T1000 (cell line): ENCODE data around the gene VSNL1.
A peak's percentile ranks its signal among the peaks of the same experiment; 100 is the strongest.

Experiments used
- DNase-seq: peaks from one replicate; lab custom pipeline; 2025; ENCODE audit warnings: mixed read lengths; lab: John Stamatoyannopoulos, UW

VSNL1 gene

DNA sequence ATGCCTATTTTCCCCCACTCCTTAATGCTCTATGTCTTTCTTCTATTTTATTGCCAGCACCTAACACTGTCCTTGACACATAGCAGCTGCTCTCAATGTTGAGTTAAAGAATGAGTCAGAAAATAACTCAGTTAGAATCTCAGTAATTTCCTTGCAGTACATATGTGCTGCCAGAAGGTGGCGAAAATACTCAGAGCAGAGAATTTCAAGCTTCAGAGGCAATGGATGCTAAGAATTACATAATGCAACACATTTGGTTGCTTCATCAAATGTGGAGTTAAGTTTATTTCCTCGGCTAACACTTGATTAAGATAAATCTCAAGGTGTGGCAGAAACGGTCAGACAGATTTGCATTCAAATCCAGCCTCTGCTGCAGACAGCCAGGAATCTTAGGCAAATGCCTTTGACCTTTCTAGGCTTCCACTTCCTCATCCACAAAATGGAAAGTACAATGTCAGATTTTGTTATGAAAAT is 105.6 kb downstream of the VSNL1 start:
- peak; percentile 26 for DNase-seq

DNA sequence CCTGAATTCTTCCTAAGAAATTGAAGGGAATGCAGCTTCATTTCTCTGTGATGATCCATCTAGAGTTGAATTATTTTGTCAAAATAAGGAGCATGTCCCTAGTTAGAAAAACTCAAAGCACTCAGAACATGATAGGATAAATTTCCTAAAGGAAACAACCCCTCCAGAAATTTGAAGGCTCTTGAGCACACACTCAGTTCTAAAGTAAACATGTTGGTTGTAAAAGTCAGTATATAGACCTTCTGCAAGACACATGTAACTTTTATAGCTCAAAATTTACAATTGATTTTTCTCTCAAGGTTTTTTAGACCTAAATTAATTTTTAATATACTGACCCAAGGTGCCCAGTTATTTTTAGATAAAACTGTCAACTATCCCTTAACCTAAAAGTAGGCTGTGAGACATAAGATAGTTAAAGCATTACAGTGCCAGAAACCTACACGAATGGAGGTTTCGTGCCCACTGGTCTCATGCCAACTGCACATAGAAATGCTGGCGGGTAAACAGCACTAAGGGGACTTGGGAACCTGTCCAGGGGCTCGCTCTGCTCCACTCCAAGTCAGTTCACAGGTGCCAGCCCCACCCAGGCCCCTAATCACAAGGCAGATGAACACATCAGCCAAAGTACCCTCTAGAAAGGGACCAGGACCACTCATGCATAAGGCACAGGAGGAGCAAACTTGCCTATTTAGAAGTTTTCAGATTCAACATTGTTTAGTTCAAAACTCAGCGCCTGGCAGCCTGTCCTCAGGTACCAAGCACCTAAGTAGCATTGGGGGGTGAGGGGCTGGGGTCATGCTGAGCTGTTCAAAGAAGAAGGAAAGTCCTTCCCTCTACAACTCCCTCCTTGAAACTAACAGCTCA is 106.6 kb downstream of the VSNL1 start:
- no peak for DNase-seq

DNA sequence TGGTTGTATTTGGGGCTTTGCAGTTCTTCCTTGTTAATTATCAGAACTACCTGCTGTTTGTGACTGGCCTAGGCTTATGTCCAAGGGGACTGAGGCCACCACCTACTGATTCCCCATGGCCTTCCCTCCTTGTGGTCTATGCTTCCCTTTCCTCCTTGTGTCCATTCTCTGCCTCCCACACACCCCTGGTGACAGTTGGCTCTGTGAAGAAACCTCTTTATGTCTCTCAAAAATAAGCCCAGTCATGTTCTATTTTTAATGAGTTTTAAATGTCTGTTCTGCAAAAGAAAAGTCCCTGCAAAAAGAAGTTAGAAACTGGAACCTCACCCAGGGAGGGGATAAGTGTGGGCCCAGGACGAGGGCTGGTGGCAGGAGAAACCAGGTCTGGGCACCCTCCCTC is 108.1 kb downstream of the VSNL1 start:
- DNase-seq, result no peak

DNA sequence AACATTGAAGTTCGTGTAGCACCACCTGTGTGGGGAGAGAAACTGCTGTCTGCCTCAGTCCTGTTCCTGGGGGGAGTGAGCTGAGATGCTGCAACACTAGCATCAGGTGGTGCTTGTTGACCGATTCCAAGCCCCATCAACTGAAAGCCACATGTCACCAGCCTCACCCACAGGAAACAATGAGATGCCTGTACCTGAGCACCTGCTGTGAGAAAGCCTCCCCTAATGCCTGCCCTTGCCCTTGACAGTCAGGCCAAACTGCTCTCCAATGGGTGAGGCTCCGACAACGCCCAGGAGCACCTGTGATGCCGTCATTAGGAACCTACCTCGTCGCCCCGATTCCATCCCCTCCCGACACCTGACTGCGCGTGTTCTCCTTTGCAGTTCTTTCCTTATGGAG is 108.5 kb downstream of the VSNL1 start:
- DNase-seq, result no peak

DNA sequence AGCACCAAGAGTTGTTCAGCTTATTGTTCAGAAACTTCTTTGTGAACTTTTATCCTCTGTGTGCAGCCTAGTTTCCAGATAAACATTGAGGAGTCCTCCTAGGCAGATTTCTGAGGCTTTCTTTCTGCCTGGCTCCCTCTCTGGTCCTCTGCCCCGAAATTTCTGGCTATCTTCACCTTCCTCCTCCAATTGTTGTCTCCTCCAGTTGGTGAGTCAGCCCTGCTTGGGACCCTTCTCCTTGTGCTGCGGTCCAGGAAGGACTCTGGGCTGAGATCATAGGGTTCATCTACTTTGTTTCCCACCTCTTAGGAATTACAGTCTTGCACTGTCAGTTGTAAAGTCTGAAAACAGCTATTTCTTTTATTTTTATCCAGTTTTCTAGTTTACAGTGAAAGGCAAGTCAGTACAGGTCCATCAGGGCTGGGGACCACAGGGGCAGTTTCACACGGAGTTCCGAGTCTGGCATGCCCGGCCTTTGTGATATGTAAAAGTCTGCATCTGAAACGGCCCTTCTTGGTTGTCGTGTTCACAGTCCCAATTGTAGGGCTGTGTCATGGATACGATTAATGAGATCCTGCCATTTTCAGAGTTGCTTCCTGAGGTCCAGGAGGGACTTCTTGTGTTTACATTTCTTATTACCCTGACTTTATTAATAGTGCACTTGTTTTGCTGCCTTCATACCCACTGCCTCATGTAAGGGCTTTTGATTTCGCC is 112.3 kb downstream of the VSNL1 start:
- DNase-seq, result no peak

DNA sequence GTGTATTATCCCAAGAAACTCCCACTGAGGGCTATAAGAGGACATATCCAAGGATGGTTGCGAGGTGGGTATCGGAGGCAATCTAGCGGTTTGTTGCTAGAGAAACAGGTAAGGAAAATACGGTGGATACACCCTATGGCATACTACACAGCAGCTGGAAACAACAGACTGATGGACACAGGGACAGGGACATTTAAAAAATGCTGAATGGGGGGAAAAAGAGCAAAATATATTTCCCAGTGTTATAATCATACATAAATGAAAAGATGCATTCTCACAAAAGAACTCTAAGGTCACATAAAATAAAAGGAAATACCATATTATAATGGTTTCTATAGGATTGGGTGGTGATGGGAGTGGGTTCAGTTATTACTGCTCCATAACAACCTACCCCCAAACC is 117.3 kb downstream of the VSNL1 start:
- DNase-seq, result no peak

DNA sequence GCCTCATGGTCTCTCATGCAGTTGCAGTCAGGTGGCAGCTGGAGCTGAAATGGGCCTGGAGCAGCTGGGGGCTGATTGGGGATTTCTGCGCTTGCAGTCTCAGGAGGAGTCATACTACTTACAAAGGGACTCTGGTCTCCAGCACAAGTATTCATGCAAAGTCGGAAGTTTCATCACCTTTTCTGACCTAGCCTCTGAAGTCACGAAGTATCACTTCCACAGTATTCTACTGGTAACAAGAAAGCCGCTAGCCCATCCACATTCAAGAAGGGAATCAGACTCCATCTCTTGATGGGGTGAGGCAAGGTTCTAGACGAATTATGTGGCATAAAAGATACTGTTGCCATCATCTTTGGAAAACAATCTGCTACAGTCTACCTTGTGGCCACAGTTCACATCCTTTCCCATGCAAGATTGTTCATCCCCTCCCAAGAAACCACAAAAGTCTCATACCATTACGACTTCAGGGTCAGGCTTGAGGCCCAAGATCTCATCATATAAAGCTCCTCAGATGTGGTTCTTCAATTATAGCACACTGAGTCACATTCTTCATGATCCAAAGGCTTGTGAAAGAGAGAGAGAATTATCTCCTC is 117.9 kb downstream of the VSNL1 start:
- no peak for DNase-seq

DNA sequence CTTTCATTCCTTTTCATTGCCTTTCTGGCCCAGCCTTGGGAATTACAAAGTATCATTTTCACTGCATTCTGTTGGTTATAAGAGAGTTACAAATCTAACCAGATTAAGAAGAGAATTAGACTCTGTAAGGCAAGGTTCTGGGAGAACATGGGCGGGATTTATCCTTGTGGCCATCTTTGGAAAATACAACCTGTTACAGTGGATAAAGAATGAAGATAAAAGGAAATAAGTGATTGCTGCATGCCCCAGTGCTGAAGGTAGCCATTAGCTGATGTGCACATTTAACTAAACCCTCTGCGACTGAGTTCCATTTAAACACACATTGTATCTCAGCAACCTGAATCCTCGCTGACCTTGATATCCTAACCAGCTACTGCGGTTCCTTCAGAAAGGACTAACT is 119.7 kb downstream of the VSNL1 start:
- no peak for DNase-seq

DNA sequence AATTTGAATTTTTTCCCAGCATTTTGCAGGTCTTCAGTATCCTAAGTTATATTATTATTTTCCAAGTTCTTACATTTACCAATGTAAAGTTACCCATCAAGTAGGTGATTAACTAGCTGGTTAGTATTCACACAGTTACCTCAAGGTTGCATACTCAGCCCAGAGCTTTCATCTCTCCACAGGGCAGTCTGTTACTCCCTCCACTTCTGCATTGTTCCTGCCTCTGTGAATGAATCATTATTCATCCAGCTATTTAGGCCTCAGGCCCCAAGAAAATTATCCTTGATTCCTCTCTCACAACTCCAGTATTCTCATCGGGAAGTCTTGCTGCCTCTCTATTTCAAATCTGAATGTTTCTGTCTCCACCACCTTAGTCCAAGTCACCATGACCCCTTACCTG is 121.0 kb downstream of the VSNL1 start:
- DNase-seq, result no peak

DNA sequence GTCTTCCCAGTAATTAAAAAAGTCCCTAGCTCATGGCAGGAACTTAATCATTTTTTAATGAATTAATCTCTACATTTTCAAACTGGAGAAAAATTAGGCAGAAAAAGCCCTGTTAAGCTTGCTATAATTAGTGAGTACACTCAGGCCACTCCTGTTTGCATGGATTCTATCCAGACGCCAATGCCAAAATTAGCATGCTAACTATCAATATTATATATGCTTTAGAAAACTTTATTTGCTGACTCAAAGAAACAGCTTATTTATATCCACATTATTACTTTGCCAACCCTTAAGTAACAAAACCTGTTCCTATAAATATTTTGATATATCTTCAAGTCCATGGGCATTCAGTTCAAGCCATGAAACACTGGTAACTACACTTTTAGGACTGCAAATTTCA is 122.2 kb downstream of the VSNL1 start:
- no peak for DNase-seq

DNA sequence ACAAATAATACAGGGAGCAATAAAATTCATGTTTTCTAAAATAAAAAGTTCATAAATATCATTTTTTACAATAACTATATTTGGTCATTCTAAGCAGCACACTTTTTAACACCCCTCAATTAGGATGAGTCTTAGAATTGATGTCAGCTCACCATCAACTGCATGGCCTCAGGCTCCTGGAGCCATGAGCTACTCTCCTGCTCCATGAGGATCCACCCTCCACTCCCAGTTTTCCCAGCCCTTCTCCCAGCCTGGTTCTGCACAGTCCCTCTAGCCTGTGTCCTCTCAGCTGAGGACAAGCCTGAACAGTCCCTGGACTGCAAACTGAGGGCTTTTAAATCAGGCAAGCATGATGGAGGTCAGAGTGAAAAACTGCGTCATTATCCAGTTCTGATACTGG is 124.0 kb downstream of the VSNL1 start:
- DNase-seq, result no peak

DNA sequence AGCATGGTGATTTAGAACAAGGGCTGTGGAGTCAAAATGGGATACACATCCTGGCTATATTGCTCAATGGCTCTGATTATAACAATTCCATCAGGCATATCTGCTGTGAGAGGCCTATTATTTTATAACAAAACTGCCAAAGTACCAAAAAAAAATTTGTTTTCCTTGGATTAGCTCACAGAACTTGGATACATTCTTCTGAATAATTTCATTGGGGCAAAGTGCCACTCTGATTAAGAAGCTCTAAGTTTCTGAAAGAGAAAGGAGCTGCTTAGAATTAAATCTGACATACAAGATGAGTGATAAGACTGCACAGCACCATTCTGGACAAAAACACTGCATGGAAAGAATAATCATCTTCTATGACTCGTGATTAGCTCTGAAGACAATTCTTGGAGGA is 127.4 kb downstream of the VSNL1 start:
- DNase-seq, result no peak

DNA sequence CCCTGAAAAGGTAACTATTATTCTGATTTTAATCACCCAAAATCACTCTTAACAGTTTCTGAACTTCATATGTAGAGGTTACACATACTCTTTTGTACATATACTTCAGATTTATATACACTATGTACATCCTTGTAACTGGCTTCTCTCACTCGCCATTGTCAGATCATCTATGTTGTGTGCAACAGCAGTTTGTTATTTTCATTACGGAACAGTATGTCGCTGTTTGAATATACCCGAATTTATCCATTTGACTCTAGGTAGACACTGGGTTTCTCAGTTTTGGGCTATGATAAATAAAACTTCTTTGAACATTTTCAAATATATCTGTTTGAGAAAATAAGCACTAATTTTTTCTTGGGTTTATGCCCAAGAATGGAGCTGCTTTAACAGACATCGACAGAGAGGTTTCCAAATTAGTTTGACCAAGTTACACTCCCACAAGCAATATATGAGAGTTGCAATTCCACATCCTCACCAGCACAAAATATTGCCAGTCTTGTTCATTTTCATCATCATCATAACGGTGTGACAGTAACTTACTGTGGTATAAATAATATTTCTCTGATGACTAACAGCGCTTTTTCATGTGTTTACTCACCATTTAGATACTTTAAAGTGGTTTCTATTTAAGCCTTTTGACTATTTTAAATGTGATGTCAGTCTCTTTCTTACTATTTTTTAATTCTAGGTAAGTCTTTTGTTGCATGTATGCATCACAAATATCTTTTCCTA is 132.3 kb downstream of the VSNL1 start:
- no peak for DNase-seq

DNA sequence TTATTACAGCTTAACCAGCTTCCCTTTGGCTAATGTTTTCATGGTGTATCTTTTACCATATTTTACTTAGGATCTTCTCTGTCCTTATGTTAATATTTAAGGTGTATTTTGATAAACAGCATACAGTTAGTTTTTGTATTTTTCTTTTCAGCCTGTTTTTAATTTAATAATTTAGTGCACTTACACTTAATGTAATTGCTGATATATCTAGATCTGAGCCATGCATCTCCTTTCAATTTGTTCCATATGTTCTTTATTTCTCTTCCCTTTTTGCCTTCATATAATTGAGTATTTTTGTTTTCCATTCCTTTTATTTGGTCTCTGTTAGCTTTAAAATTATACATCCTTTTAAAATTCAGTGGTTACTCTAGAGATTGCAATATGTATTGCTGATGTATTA is 134.3 kb downstream of the VSNL1 start:
- no peak for DNase-seq

DNA sequence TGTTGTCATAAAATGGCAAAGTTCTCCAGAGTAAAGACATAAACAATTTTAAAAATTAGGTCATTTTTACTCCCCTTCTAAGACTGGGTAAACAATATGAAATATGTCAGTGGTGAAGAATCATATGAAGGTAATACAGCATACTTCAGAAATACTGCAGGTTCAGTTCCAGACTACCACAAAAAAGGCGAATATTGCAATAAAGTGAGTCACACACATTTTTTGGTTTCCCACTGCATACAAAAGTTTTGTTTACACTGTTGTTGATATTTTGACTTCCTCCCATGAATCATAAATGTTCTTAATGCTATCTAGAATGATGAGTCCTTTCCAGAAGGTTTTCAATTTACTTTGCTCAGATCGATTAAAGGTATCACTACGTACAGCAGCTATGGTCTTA is 139.6 kb downstream of the VSNL1 start:
- no peak for DNase-seq

DNA sequence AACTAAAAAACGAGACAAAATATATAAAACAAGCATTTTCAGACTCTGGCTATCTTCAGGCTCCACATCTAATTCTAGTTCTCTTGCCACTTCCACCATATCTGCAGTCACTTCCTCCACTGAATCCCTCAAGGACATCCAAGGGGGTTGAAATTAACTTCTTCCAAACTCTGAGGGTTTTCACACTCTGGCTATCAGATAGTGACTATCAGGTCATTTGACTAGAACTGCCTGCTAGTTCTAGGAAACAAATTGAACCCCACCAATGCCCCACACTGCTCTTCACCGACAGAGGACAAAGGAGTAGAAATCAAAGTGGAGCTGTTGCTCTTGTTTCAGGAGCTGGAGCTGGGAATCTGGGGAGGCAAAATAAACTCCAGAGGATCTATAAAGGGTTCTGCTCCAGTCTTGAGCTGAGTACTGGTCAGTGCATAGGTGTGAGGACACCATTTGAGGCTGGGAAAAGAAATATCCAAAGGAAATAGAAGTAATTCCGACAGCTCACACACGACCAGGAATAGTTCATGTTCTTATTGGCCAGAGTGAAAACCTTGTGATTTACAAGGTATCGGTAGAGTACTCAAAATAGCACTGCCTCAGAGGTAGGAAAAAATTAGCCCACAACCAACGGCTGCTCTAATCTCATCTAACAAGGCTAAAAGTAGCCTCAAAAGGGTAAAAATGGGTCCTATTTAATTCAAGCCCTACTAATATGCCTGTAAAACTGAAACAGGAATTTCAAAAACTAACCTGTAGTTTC is 141.8 kb downstream of the VSNL1 start:
- no peak for DNase-seq

DNA sequence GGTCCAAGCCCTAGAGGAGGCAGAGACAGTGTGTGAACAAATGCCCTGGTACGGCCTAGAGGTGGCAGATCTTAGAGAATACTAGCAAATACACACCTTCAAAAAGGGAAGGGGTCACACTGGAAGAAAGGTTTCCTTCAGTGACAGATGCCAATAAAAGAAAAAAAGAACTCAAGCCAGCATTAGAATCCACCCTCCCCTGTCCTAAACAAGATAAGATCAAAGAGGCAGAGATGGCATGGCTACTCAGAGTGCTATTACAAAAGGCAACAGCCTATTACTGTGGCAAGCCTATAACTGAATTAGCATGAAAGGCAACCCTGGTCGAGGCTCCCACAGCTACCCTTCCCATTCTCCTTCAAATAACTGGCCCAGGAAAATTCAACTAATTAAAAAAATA is 143.5 kb downstream of the VSNL1 start:
- no peak for DNase-seq

DNA sequence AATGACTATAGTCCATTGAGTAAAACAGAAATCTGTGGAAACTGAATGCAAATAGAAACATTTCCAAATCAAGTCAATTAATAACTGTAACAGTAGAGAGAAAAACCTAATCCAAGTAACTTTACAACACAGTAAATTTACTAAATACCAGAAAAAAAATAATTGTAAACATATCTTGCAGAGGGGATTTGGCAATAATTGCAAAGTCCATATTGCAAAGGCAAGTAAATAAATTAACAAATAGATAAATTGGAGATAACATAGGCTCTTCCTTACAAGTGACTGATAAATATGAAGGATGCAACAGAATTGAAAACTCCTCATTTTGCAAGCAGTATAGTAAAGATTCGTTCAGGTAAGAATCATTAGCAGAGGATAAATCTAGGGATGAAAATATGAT is 148.1 kb downstream of the VSNL1 start:
- no peak for DNase-seq

DNA sequence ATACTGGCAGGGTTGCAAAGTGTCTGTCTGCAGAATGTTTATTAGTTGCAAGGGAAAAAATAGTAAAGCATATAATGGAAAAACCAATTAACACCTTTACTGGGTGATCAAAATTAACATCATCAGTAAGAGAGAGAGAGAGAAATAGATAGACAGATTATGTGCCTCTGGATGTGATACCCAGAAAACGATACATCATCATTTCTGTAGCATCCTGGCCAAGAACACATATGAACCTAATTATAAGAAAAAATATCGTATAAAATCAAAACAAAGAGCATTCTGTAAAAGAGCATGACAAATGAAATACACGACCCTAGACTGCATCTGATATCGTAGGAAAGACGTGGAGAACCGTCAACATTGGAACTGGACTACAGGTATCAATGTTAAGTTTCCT is 148.5 kb downstream of the VSNL1 start:
- DNase-seq, result no peak

DNA sequence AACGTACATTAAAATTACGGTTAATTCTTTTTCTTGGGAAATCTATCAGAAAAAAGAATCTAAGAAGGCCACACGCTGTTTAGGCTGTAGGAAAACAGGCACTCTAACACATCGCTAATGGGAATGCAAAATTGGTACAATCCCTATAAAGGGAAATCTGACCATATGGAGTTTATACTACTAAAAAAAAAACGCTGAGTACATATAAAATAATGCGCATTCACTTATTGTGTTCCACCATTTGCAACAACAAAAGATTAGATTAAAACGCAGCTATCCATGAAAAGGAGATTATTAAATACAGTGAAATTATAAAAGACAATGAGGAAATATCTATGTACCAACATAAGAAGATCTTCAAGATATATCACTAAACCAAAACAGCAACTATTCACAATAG is 150.3 kb downstream of the VSNL1 start:
- DNase-seq, result no peak
